A549 (cell line): Measurements from ENCODE around the gene ATP1B1. TPM values are rescaled to one million over a fixed set of nuclear protein-coding genes. Genes with fewer than 3 reads are reported as not detected.
A peak's percentile ranks its signal among the peaks of the same experiment; 100 is the strongest.

Experiments
- ATAC-seq, 2 experiments: fragments of 200-7000 bp in 1 of 2; fragments of >200 bp in 1 of 2; cut with Nextera tagmentation in 1 of 2; cut with Tn5 transposase in 1 of 2; 3 replicates each; pipeline versions ENCODE4 v1.8.0 to v1.9.1; 2018 to 2020; ENCODE audit warnings: mild to moderate bottlenecking in 1 of 2, moderate library complexity in 1 of 2
- CTCF ChIA-PET: fragments of 300-600 bp; sonication (Branson Sonifier 250); formaldehyde crosslinking; extraction: SDS; loops from one replicate; lab custom pipeline; 2021; ENCODE audit warnings: antibody characterized with exemption, inconsistent platforms; lab: Yijun Ruan, JAX
- POLR2A ChIA-PET: fragments of 350-600 bp; formaldehyde crosslinking; extraction: SDS; loops from one replicate; lab custom pipeline; 2021; ENCODE audit warnings: antibody characterized with exemption, inconsistent platforms; lab: Yijun Ruan, JAX
- DNase-seq, 2 experiments: peaks; one replicate each; pipeline versions ENCODE4 v3.0.0 to v3.0.0-alpha.2; 2011 to 2016; ENCODE audit warnings: low read depth in 1 of 2, low spot score in 1 of 2
- FAIRE-seq: peaks from 2 replicates; lab custom pipeline; 2011; peaks lifted over from hg19 to GRCh38; lab: Jason Lieb, UNC
- H3K27ac ChIP-seq, 2 experiments: fragments of >200 bp; sonication (Bioruptor Twin); formaldehyde crosslinking; 3 replicates each; pipeline ENCODE4 v1.5.1; 2016 to 2017
- H3K4me1 ChIP-seq: fragments of >200 bp; sonication (Bioruptor Twin); formaldehyde crosslinking; 3 replicates; pipeline ENCODE4 v1.6.1; 2016
- H3K4me2 ChIP-seq: fragments of >200 bp; sonication (Bioruptor Twin); formaldehyde crosslinking; 3 replicates; pipeline ENCODE4 v1.6.1; 2016
- H3K4me3 ChIP-seq: fragments of >200 bp; sonication (Bioruptor Twin); formaldehyde crosslinking; 3 replicates; pipeline ENCODE4 v1.5.1; 2016
- H3K9me3 ChIP-seq: fragments of >200 bp; sonication (Bioruptor Twin); formaldehyde crosslinking; 3 replicates; pipeline ENCODE4 v1.6.1; 2016
- CBX8 ChIP-seq: fragments of 200-600 bp; sonication (generic); IDR thresholded peaks from 2 replicates; pipeline ENCODE4 v1.6.1; 2016
- CHD4 ChIP-seq: fragments of 200-600 bp; sonication (generic); IDR thresholded peaks from 2 replicates; pipeline ENCODE4 v1.6.1; 2016; ENCODE audit warnings: antibody characterized with exemption, mild to moderate bottlenecking, borderline replicate concordance
- EHMT2 ChIP-seq: fragments of 200-600 bp; sonication (generic); IDR thresholded peaks from 2 replicates; pipeline ENCODE4 v1.6.1; 2016; ENCODE audit warnings: antibody characterized with exemption, low read depth, mild to moderate bottlenecking, moderate library complexity
- FOSL2 ChIP-seq, 2 experiments: fragments of 450-650 bp in 1 of 2; fragments of >200 bp in 1 of 2; sonication (Bioruptor Twin) in 1 of 2; formaldehyde crosslinking; IDR thresholded peaks; 2 replicates each; pipeline versions ENCODE4 v1.5.0 to v1.6.1; 2016 to 2020; ENCODE audit warnings: mild to moderate bottlenecking in 1 of 2, moderate library complexity in 1 of 2
- MAX ChIP-seq: IDR thresholded peaks from 2 replicates; pipeline ENCODE4 v1.6.1; 2012
- MAZ ChIP-seq: fragments of 150-350 bp; IDR thresholded peaks from 2 replicates; pipeline ENCODE4 v1.6.1; 2014; ENCODE audit warnings: antibody characterized with exemption, low read depth, low read length, borderline replicate concordance
- MYC ChIP-seq: IDR thresholded peaks from 2 replicates; pipeline ENCODE4 v1.6.1; 2012; ENCODE audit warnings: mild to moderate bottlenecking, inconsistent platforms, low read length, improper control_type of control experiment, borderline replicate concordance
- NFE2L2 ChIP-seq: fragments of 150-350 bp; conservative IDR thresholded peaks from 2 replicates; pipeline ENCODE4 v1.6.1; 2014; ENCODE audit warnings: low read length
- NPAS2 ChIP-seq: fragments of 250-450 bp; sonication (Bioruptor Pico); IDR thresholded peaks from 2 replicates; pipeline ENCODE4 v1.8.0; 2022; ENCODE audit warnings: mild to moderate bottlenecking, moderate library complexity, borderline replicate concordance
- PBX3 ChIP-seq: IDR thresholded peaks from 2 replicates; pipeline ENCODE4 v1.6.1; 2012
- RARB ChIP-seq: fragments of 250-450 bp; sonication (Bioruptor Pico); IDR thresholded peaks from 2 replicates; pipeline ENCODE4 v1.8.0; 2021; ENCODE audit warnings: mild to moderate bottlenecking, moderate library complexity
- RNF2 ChIP-seq: fragments of 200-600 bp; sonication (generic); IDR thresholded peaks from 2 replicates; pipeline ENCODE4 v1.6.1; 2016; ENCODE audit warnings: low read depth, mild to moderate bottlenecking, antibody characterized with exemption, moderate library complexity, borderline replicate concordance
- SREBF2 ChIP-seq: fragments of 450-650 bp; IDR thresholded peaks from 2 replicates; pipeline ENCODE4 v1.6.1; 2014; ENCODE audit warnings: mild to moderate bottlenecking, moderate library complexity
- ZFP36 ChIP-seq: fragments of 450-650 bp; IDR thresholded peaks from 2 replicates; pipeline ENCODE4 v1.6.1; 2014; ENCODE audit warnings: borderline replicate concordance; ENCODE audit not compliant: partially characterized antibody
- ZNF302 ChIP-seq: fragments of 250-450 bp; sonication (Bioruptor Pico); IDR thresholded peaks from 2 replicates; pipeline ENCODE4 v1.9.0; 2021; ENCODE audit warnings: inconsistent platforms, mild to moderate bottlenecking, moderate library complexity
- WGBS: methylation state at CpG from one replicate; pipeline ENCODE4 v1.1.6; 2017; ENCODE audit errors: missing lambda C conversion rate; 5-methylcytosine and 5-hydroxymethylcytosine counted together
- polyA plus RNA-seq, 4 experiments: library from polyadenylated mRNA; depleted of rRNA in 3 of 4; stranded (reverse); fragments of >200 nt; fragmentation: RNase III in 1 of 4; extraction: RNeasy Plus Mini Kit Qiagen cat#74134 plus additional on column Dnase treatment in 1 of 4; gene quantifications; 2 replicates in 3 of 4; 3 replicates in 1 of 4; pipeline ENCODE4 v1.2.3, GENCODE V29; 2011 to 2017
- TF ChIP-seq, protein P1 (sequence below): fragments of 200-600 bp; sonication (generic); IDR thresholded peaks from 2 replicates; pipeline ENCODE4 v1.6.1; 2016; ENCODE audit warnings: antibody characterized with exemption, mild to moderate bottlenecking, moderate library complexity
- TF ChIP-seq, protein P2 (sequence below): fragments of 150-350 bp; IDR thresholded peaks from 2 replicates; pipeline ENCODE4 v1.6.1; 2014; ENCODE audit warnings: low read depth, mild to moderate bottlenecking, low read length
- TF ChIP-seq, protein P3 (sequence below): fragments of 450-650 bp; IDR thresholded peaks from 2 replicates; pipeline ENCODE4 v1.6.1; 2014; ENCODE audit warnings: antibody characterized with exemption

ATP1B1 gene
- polyA plus RNA-seq, 2 of the 4 experiments (the other 2 are of a cell fraction), result 303 to 377 TPM

- TF ChIP-seq, protein P1, sequence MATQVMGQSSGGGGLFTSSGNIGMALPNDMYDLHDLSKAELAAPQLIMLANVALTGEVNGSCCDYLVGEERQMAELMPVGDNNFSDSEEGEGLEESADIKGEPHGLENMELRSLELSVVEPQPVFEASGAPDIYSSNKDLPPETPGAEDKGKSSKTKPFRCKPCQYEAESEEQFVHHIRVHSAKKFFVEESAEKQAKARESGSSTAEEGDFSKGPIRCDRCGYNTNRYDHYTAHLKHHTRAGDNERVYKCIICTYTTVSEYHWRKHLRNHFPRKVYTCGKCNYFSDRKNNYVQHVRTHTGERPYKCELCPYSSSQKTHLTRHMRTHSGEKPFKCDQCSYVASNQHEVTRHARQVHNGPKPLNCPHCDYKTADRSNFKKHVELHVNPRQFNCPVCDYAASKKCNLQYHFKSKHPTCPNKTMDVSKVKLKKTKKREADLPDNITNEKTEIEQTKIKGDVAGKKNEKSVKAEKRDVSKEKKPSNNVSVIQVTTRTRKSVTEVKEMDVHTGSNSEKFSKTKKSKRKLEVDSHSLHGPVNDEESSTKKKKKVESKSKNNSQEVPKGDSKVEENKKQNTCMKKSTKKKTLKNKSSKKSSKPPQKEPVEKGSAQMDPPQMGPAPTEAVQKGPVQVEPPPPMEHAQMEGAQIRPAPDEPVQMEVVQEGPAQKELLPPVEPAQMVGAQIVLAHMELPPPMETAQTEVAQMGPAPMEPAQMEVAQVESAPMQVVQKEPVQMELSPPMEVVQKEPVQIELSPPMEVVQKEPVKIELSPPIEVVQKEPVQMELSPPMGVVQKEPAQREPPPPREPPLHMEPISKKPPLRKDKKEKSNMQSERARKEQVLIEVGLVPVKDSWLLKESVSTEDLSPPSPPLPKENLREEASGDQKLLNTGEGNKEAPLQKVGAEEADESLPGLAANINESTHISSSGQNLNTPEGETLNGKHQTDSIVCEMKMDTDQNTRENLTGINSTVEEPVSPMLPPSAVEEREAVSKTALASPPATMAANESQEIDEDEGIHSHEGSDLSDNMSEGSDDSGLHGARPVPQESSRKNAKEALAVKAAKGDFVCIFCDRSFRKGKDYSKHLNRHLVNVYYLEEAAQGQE, result no peak
- TF ChIP-seq ZNF302 (no peak), SREBF2 (no peak), CBX8 (no peak), RARB (CRISPR knock-in tag) (no peak), NPAS2 (CRISPR knock-in tag) (no peak), ZFP36 (no peak), EHMT2 (no peak), MAZ (no peak), MYC (no peak), NFE2L2 (no peak), CHD4 (no peak)
- TF ChIP-seq, protein P2, sequence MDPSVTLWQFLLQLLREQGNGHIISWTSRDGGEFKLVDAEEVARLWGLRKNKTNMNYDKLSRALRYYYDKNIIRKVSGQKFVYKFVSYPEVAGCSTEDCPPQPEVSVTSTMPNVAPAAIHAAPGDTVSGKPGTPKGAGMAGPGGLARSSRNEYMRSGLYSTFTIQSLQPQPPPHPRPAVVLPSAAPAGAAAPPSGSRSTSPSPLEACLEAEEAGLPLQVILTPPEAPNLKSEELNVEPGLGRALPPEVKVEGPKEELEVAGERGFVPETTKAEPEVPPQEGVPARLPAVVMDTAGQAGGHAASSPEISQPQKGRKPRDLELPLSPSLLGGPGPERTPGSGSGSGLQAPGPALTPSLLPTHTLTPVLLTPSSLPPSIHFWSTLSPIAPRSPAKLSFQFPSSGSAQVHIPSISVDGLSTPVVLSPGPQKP, result no peak
- TF ChIP-seq, protein P3, sequence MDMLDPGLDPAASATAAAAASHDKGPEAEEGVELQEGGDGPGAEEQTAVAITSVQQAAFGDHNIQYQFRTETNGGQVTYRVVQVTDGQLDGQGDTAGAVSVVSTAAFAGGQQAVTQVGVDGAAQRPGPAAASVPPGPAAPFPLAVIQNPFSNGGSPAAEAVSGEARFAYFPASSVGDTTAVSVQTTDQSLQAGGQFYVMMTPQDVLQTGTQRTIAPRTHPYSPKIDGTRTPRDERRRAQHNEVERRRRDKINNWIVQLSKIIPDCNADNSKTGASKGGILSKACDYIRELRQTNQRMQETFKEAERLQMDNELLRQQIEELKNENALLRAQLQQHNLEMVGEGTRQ, result no peak
These were observed 5.8 kb upstream of the ATP1B1 start (continued) for GRCh38 chr1:169100651-169101088.

DNA sequence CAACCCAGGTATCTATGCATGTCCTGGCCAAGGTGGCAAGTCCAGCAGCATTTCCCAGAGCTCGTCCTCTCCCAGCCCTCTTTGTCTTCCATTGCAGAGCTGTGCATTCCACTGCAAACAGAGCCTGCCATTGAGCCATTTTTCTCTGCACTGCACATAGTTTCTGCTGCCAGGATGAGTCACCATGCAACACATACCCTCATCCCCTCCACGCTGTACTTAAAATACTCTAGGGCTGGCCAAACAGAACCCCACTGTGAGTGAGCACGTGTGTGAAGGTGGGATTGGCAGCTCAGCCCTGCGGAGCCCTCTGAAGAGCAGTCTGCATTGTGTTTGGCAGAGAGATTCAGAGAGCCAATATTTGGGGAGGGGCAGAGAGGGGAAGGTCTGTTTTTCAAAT lies 3.9 kb upstream of the ATP1B1 start:
- peaks cover 34% of the 10 kb centered on the region for H3K4me1 ChIP-seq
- TF ChIP-seq FOSL2 (IDR thresholded peaks at IDR 0.05) (peak; percentile 41; the same call in 1 of the 2 replicates), FOSL2 (CRISPR knock-in tag; IDR thresholded peaks at IDR 0.05) (peak; percentile 72), ZFP36 (no peak), MAX (peak; percentile 61)
- ChIA-PET POLR2A (no interaction called here), CTCF (interaction anchor here (1.0 to 1.8 kb wide), 2 partner anchors 10 to 45 kb away, joined by 3 to 4 read pairs; no protein-coding TSS in a partner anchor)
- FAIRE-seq (no peak), ATAC-seq (no peak; a peak in 1 of 6 replicates), DNase-seq (no peak)
- 11% methylated on average over 4 of the region's 4 CpGs for WGBS
- H3K9me3 ChIP-seq, result no peaks in the 10 kb centered on the region
- H3K27ac ChIP-seq, result peak overlapping the region; percentile 16 to 98; a peak in 5 of 6 replicates
- H3K4me3 ChIP-seq, result no peak overlapping the region
- peak overlapping the region; percentile 45 for H3K4me2 ChIP-seq

DNA sequence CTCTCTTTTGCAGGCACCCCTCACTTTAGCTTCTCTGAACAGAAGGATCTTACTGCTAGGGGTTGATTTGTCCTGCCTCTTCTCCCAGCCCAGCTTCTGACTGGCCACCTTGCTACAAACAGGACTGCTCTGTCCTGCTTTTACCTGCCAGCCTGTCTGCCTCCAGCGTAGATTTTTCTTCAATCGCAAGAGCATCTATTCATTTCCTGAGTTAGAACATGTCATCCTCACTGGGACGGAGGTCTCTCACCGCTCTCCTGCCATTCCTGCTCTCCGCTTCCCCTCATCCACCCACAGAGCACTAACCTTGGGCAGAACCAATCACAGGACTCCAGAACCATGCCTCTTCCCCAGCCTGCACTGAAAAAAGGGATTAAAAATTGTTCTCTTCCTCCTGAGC lies 3.5 kb upstream of the ATP1B1 start:
- TF ChIP-seq NFE2L2 (no peak), CBX8 (no peak), PBX3 (no peak), RNF2 (no peak)
- 93% methylated on average over 5 of the region's 5 CpGs for WGBS
- POLR2A ChIA-PET, result no interaction called here
- no peak overlapping the region for H3K4me3 ChIP-seq
- CTCF ChIA-PET, result interaction anchor here (1.0 to 1.8 kb wide), 2 partner anchors 10 to 46 kb away, joined by 3 to 4 read pairs; no protein-coding TSS in a partner anchor
- FAIRE-seq, result no peak
- H3K27ac ChIP-seq, result peak overlapping the region; percentile 16 to 98; a peak in 5 of 6 replicates
- no peak for DNase-seq
- no peak for ATAC-seq
- peaks cover 34% of the 10 kb centered on the region for H3K4me1 ChIP-seq
- H3K9me3 ChIP-seq, result no peaks in the 10 kb centered on the region
- H3K4me2 ChIP-seq, result peak overlapping the region; percentile 45
